Forelimb muscle (tissue), 1 donor: ENCODE results near the gene SORBS2. TPM values are rescaled to one million over a fixed set of nuclear protein-coding genes. Genes with fewer than 3 reads are reported as not detected.

Experiments used
- DNase-seq: peaks from one replicate; pipeline ENCODE4 v3.0.0-alpha.2; 2013; ENCODE audit warnings: low read depth
- polyA plus RNA-seq: library from polyadenylated mRNA; unstranded; fragments of 120-200 nt; gene quantifications from one replicate; pipeline ENCODE4 v1.2.1, GENCODE V29; 2013; ENCODE audit not compliant: insufficient read length

The SORBS2 gene
- polyA plus RNA-seq, 1 donor = 21.3 TPM

DNA sequence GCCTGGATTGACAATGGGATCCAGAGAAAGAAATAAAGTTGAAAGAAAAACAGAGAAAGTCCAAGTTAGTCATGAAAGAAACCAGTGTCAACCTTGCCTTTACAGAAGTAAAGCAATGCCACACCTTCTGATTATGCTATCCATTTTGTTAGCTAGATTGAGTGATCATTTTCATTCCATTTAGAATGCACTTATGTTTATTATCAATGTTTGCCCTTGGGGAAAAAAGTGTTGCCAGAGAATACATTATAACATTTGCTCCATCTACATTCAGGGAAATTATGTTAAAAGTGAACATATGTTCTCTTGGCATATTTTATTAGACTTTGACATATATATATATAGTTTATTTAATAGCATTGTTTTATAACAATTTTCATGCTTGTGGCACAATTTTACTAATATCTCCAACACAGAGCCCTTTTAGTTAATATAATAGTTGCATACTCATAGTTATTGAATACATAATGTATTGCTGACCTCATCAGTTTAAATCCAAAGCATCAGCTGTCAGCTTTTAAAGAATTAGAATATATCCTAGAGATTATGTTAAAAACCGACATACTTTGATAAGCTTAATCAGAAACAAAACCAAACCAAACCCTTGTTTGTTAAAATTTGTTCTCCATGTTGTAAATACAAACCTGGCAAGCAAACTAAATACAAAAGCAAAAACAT is 134.2 kb downstream of the SORBS2 start:
- no peak for DNase-seq

DNA sequence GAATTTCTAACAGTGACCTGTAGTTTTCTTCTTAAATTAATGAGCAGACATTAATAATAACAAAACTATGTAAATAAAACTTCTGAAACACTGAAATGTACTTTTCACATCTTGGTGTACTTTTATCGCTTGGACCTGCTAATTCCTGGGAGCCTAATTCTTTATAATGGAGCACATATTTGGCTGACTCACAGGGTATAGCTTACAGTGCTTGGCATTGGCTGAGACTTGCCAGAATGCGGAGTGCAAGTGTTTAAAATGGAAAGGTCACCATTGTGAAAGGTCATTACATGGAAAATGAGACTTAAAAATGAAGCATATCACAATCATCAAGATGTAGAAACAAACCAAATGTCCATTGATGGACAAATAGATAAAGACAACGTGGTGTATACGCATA is 139.4 kb downstream of the SORBS2 start:
- DNase-seq = no peak

DNA sequence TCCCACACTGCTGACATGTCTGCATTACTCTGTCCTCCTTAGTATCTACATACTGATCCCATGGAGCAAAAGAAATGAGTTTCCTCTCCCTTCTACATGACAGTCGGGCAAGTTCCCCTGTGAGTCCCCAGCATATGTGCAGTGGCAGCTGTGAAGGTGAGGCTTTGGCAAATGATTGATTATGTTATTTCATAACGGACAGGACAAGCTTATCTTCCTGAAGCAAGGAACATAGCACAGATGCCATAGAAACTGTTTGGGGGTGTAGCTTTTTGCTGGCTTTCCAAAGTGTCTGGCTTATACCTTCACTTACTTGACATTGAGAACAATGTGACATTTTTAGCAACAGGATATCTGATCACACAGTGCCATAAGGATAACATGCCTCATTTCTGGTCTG is 139.8 kb downstream of the SORBS2 start:
- no peak for DNase-seq

DNA sequence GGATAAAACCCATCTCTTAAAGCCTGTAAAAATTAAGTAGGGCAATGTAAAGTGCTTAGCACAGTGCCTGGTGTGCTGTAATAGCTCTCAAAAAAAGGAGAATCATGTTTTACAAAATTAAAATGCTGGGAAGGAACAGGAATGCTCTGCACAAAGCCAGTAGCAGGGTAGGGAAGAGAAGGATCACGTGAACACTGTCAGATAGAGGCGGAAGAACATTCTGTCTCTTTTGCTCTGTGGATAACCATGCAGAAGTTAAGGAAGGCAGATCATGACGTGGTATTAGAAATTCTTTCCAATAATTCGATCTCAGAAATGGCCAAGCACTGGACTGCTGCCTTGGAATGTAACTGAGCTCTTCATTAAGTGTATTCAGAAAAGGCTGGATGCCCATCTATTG is 140.5 kb downstream of the SORBS2 start:
- DNase-seq = no peak

DNA sequence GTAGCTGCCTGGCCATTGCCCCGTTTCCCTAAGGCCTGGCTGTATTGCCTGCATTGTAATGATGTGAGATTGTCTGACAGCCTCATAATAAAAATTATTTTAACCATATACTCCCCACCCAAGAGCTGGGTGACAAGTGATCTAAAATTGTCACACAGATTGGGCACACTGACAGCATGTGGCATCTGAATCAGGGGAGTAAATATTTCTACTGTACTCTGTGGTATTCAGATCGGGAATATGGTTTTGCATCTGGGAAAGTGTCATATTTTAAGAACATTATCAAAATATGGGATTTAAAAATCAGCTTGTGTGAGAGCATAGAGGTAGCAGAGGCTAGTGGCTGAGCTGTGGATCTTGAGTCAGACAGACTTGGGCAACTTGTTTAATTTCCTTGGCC is 140.9 kb downstream of the SORBS2 start:
- no peak for DNase-seq

DNA sequence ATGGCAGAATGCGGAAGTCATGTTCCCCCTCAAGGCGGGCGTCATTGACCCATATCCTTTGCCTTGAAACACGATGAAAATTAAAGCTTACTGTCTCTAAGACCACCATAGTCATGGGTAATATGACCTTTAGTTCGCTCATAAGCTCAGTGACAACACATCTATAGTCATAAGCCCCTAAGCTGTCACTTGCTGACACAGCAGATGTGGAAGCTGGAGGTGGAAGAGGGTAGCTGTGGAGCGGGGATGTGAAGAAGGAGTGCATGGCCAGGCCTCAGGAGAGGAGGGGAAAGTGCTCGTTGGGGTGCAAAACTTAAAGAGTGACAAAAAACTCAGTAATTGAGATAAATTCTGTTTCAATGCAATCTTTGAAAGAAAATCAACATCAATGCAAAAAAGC is 142.7 kb downstream of the SORBS2 start:
- DNase-seq = no peak

DNA sequence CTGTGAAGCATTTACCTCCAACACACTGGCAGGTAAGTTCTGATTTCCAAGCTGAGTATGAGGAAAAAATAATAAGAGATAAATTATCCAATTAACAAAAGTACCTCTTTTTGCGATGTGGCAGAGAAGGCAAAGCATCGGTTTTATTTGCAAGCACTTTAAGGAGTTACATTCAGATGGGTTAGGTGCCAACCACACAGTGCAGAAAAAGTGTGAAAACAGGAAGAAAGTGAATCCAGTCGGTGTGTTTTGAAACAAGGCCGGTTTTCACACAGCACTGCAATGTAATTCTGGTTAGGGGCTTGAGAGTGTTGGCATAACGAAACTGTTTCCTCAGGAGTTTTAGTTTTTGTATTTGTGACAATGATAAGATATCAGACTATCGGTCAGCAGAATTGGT is 145.8 kb downstream of the SORBS2 start:
- no peak for DNase-seq

DNA sequence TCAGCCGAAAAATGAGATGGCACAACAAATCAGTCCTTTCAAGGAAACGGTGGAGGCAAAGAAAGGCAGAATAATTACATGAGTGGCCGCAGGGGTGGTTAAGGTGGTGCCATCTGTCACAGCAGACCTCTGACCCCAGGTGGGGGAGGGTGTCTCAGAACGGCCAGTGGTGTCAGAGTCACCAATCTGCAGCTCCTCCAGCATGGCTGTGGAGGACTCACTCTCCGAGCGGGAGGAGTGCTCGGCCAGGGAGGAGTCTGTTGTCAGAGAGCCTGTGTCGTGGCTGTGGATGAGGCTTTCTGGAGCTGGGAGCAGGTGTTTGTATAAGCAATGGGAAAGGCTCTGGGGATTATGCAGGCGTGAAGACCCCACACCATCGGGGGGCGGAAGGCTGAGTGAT is 146.3 kb downstream of the SORBS2 start:
- DNase-seq = no peak

DNA sequence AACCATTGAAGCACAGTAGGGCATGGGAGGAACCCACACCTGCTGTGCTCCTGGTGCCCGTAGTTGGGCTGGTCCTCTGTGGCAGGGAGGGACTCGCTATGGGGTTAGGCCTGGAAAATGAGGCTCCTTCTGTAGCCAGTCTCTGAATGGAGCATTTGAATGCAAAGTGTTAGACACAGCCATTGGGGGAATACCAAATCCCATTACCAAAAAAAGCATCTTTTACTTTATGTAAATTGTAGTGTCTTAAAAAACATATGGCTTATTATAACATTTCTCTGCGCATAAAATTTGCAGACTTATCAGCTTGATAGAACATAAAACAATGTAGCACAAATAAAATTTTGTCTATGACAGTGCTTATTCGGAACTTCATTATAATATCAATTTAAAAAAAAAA is 147.5 kb downstream of the SORBS2 start:
- no peak for DNase-seq

DNA sequence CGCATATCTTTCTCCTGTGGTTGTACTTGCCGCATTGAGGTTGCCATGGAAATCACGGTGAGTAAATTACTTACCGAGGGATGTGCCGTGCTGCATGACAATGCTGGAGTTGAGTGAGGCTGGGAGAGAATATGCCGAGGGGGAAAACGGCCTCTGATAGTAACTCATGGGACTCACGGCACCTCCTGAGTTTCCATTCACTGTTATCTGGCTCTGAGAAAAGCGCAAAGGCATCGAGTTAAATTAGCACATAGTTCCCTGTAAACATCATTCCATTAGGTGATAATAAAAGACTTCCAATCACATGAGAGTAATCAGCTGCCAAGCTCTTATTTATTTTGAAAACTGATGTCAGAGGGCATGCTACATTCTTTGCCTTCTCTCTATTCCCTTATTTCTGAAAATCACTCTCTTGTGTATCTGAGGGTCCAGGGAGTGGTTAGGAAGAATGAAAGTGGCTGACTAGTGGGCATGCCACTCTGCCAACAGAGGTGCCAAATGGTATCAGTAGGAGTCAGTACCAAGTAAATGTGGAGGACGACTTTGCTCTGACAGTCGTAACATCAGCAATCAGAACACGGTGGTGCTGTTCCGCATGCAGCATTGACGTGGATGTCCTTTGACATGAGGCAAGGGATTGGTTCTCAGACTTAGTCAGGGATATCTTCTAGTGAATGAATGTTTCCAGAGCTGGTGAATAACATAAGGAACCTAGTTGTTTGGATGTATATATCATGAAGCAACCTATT is 149.8 kb downstream of the SORBS2 start:
- no peak for DNase-seq

DNA sequence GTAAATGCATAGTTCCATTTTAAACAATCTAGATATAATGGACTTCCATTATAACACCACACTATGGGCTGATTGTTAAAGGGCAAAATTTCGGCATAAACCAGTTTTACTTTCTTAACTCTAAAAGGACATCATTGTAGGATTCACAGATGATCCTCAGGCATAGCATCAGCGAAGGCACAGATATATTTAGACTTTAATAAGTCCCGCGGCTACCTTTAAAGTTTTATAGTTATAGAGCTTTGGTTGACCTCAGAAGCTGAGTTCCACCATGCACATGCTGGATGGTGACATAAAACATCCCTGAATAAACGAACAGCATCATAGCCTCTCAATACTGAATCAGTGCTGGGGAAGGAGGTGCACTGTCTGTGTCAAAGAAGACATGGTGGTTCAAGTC is 151.7 kb downstream of the SORBS2 start:
- no peak for DNase-seq

DNA sequence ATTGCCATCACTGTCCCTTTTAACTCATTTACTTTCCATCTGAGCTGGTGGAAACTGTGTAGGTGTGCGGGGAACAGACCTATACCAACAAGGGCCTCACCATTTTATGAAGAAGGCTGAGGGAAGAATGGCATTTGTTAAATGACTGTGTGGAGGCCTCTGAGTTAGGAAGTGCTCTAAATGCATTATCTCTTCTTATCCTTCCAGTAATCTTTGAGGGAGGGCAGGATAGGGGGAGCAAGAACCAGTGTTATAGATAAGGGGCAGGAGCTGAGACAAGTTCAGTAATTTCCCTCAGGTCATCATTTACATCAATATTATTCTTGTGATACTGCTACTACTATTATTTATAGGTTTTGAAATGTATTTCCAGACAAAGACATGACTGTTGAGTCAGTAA is 154.3 kb downstream of the SORBS2 start:
- DNase-seq = no peak

DNA sequence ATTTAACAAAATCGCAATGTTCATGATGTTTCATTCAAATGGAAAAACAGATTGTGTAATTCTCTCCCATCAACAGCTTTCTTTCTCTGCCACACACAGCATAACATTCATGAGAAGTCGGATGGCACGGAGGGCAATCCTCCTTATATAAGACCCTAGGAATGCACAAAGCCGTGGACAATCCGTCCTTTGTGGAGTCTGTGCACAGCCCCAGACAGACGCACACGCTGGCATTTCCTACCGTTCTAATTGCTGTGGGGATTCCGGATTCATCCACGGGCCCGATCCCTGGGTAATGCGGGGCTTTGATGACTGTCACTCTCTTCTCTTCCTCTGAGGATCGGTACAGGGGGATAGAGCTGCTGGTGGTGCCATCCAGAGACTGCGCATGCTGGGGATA is 154.8 kb downstream of the SORBS2 start:
- no peak for DNase-seq

DNA sequence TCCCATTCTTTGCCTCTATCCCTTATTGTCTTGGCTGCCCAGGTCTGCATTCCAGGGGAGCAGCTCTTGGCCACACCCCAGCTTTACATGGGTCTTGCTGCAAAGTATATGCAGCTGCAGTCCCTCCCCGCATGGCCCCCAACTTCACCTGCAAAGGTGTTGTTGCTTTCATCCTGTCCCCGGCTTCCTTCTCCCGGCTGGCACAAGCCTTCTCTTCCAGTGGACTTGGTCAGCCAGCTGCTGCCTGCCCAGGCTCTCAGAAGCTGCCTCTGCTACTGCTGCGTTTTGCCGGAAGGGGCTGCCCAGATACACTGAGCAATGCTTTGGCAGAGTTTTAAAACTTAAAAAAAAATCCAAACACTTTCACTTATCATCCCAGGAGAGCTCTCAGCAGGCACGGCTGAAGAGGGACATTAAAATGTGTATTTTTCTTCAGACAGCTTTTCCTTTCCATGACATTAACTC is 155.5 kb downstream of the SORBS2 start:
- no peak for DNase-seq

DNA sequence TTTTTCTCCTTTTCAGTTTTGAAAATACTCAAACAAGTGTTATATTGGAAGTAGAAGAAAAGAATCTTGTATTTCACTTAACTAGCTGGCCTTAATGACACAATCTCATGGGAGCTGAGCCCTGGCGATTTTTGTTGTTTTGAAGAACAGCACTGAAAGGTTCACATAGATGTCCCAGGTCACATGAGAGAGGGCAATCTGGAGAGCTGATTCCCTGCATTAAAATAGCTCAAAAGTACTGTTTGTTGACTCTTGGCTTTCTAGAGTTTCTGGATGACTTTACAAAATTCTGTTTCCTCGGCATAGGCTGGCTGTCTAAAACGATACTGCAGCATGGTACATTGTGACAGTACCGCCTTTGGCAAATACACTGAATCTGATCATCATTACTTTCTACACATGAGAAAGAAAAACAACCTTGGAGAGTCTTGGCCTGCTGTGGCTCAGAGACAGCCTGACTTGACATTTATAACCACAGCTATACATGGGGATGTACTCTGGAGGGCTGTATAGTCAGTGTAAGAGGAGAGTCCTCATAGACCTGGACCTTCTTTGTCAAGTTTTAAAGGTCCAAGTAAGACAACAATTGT is 156.9 kb downstream of the SORBS2 start:
- DNase-seq = no peak

DNA sequence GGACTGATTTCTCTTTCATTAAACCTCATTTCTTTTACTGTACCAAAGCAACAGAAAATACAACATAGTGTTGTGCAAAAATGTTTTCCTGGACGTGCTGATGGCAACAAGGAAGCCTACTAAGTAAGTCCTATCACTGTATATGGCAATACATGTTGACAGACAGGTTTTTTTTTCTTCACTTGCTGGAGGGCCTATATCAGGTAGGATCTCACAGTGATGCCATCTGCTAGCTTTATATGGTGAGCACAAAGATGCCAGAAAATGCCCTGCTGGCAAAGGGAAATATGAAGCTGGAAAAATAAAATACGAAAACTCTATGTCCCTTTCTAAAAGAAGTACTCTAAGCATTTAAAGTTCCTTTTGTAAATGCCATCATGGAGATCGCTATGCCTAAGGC is 157.7 kb downstream of the SORBS2 start:
- no peak for DNase-seq

DNA sequence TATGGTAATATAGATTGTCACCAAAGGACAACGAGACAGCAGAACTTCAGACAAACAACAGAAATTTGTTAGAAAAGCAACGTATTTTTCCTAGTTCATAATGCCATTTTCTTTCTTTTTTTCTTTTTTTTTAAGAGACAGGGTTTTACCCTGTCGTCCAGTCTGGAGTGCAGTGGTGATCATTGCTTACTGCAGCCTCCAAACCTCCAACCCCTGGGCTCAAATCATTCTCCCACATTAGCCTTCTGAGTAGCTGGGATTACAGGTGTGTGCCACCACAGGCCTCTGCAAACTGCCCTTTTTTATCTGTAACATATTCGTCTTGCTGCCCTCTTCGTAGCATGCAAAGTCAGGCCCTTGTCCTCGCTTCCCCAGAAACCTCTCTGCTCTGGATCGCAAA is 160.1 kb downstream of the SORBS2 start:
- DNase-seq = no peak

DNA sequence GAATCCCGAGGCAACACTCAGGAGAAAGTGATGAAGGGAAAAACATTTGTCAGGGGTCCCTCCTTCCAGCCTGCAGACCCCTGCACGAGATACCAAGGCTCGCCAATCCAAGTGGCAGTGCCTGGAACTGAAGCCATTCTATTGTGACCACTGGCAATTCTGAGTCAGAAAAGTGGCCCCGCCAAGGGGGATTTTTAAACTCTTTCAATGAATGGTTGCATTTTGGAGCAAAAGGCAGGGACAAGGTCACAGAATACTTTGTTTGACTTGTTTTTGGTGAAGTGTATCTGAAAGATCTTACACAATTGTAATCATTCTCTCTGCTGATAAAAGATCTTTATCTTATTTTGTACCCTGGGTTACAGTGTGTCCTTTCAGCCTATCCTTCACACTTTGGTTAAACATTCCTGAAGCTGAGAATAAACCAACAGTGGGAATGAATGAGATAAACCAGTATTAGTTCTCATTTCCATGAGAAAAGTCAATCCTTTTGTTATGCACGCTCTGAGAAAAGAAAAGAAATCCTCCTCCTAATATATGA is 160.8 kb downstream of the SORBS2 start:
- no peak for DNase-seq

DNA sequence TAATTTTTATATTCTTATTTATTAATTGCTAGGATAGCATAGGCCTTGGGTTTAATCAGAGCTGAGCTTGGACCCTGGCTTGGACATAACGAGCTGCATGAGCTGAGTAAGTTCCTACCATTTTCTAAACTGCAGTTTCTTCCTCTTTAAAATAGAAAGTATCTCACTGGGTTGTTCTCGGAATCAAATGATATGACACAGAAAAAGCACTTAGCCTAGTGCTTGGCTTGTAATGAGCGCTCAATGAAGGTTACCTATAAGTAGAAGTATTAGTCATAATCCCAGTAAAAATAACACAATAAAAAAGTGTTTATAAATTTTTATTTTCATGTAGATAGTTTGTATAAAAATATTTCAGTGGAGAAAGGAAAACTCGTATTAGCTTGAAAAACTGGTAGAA is 163.4 kb downstream of the SORBS2 start:
- no peak for DNase-seq

DNA sequence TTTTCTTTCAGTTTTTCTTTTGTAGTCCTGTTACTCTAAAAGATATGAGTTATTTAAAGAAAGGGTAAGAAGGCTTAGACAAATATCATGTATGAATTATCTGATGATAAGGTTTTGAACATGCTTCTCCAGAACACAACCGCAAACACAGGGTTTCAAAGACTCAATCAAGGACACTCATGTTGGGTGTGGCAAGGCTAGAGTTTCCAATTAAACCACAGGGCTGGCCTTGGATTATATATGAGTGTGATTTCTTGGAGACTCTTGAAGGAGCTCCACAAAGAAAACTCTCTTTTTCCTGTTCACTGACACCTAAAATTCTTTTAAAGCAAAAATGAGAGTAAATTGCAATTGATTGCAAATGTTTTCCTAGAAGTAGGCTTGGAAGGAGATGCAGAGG is 166.6 kb downstream of the SORBS2 start:
- no peak for DNase-seq

DNA sequence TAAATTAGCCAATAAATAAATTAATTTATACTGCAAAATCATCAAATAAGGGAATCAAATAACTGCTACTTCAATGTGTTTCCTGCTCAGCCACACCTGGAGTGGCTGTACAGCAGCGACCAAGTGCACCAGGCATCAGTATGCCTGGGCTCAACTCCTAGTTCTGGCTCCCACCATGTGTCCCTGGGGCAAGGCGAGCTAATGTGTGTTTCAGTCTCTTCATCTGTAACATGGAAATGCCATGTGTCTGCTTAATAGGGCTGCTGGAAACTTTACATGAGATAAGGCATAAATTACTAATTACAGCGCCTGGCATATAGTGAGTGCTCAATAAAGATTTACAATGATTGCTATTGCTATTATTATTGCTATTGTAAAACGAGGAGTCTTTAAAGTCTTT is 167.6 kb downstream of the SORBS2 start:
- no peak for DNase-seq

DNA sequence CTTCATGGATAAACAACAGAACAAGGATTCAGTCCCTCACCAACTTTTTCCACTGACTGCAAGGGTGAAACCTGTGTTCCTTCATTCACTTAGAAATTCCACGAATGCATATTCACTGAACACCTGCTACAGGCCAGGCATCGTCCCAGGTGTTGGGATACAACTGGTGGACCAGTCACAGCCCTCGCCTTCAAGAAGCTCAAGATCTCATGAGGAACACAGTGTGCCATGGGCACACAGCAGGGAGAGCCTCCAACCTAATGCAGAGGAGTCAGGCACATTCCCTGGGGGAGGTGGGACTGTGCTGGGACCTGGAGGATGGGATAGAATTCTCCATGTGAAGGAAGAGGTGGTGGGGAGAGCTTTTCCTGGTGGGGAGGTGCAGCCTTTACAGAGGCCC is 169.1 kb downstream of the SORBS2 start:
- DNase-seq = no peak
